HG02588 (cell line): ENCODE data around the gene SPATA46.
"Not testable (repeated sequence)": the region's sequence is repeated elsewhere in the genome, so short reads cannot be mapped to it uniquely, and the experiment has no call there.

Source experiments
- ATAC-seq: cut with Tn5 transposase; IDR thresholded peaks from one replicate; pipeline ENCODE4 v1.9.1; 2021; ENCODE audit warnings: mild to moderate bottlenecking, moderate library complexity; ENCODE audit not compliant: unreplicated experiment

SPATA46 gene, protein sequence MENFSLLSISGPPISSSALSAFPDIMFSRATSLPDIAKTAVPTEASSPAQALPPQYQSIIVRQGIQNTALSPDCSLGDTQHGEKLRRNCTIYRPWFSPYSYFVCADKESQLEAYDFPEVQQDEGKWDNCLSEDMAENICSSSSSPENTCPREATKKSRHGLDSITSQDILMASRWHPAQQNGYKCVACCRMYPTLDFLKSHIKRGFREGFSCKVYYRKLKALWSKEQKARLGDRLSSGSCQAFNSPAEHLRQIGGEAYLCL

DNA sequence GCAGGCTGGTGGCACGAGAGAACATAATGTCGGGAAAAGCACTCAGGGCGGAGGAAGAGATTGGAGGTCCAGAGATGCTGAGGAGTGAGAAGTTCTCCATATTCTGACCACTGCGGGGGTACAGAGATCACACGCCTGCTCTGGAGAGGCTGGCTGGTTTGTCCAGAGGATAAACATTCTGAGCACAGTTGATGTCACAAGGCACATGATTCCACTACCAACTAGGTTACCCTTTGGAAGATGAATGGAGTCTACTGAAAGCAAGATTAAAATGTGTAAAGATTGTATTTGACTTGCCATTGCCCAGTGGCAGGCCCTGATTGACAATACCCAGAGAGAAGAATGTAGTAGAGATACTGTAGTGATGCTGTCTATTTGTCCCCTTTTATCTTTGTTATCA lies at the start of gene SPATA46:
Gene SPATA46 (minus strand): TSS at position 164 of the 400 bp plus-strand sequence. CDS start 64 bp downstream, at position 100.
- ATAC-seq = no peak

DNA sequence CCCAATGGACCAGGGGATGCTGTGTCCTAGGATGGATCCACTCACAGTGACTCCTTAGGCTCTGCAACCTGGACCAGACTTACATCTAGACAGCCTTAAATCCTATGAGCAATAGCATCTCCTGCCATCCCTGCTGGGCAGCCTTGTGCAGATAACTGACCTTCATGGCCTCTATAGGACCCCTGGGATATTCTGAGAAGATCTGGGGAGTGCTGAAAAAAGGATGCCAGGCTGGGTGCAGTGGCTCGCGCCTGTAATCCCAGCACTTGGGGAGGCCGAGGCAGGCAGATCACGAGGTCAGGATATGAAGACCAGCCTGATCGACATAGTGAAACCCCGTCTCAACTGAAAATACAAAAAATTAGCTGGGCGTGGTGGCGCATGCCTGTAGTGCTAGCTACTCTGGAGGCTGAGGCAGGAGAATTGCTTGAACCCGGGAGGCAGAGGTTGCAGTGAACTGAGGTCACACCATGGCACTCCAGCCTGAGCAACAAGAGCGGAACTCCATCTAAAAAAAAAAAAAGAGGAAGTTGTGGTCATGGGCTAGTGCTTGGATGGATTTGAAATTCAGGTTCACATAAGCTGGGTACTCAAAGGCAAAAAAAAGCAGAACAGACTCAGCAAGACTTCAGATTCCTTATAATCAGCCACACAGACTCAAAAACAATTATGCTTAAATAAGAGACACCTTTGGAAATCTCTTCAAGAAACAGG lies 46.2 kb upstream of the SPATA46 start:
- ATAC-seq = no peak

DNA sequence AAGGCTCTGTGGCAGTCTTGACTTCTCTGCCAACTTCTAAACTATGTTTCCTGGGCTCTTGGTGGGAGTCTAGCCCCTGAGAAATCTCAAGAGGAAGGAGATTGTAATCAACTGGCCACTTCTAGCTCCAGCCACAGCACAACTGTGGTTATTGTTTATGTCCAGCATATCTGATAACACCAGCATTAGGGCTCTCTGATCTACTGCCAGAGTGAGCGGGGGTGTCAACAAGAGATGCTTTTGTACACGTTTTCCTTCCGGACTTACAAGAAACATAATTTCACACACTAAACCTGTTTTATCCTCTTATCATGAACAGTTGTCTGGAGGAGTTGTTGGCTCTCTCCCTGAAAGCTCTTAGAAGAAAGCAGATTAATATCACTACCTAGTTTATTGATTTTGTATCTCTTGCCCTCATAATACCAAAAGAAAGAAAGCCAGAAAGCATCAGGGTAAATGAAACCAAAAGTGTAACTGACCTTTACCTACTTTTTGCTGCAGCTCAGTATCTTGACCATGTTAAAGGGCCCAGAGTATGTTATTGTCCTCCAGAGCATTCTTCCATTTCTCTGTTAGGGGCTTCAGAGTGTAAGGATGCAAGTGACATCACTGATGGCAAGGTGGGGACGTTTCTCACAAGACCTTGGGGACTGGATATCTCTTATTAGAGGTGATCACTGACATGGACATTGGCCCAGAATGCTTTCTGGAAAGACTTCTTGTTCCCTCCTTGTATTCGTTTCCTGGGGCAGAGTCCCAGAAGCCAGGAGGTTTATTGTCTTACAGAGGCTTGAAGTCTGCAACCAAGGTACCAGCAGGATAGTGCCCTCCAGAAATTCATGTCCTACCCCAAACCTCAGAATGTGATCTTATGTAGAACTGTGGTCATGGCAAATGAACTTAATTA lies 44.9 kb upstream of the SPATA46 start:
- ATAC-seq = no peak

DNA sequence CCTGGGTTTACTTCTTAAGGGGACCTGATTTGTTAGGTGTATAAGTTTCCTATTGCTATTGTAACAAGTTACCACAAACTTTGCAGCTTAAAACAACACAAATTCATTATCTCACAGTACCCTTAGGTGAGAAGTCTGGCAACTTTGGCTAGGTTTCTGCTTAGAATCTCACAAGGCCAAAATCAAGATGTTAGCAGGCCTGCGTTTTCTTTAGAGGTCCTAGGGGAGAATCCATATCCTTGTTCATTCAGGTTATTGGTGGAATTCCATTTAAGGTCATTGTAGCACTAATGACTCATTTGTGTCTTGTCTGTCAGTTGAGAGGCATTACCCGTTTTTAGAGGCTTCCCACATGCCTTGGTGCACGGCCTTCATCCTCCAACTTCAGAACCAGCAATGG lies 43.5 kb upstream of the SPATA46 start:
- ATAC-seq = no peak

DNA sequence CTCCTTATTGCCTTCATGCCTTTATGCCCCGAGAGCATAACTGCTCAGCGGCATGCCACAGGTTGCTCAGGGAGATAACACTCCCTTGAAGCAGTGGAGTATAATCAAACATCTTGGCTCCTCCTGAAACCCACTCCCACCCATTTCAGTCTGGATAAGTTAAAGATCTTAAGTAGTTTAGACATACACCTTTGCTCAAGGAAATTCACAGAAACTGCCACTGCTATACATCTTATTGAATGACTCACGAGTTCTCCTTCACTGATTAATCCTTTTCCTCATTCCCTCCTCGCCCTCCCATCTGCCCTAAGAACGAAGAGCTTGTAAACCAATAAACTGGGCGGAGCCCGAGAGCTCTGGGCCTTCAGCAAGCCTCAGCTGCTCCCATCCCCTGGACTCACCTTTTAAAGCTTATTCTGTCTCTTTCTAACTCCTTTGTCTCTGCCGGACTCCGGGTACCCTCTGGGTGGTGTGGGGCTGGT lies 42.8 kb upstream of the SPATA46 start:
- ATAC-seq = not testable (repeated sequence)

DNA sequence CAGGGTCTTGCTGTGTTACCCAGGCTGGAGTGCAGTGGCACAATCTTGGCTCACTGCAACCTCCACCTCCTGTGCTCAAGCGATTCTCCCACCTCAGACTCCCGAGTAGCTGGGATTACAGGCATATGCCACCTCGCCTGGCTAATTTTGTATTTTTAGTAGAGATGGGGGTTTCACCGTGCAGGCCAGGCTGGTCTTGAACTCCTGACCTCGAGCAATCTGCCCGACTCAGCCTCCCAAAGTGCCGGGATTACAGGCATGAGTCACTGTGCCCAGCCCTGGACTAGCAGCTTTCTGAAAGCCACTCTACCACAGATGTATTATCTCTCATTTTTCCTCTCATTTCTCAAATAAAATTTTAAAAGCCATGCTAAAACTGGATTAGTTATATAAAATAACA lies 41.9 kb upstream of the SPATA46 start:
- ATAC-seq = not testable (repeated sequence)

DNA sequence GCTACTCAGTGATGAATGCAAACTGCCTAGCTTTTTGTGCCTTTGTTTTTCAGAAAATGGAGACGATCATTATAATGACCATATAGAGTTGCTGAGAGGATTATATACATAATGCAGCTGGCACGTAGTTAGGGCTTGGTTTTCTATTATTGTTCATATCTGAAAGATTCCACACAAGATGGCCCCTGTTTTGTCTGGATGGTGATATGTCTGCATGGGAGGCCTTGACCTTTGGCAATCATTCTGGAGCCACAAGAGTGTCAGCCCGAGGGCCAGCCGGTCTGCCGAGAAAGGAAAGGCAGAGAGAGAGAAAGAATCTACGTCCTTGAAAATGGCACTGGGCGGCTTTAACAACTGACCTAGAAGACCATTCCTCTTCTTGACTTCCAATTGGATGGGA lies 41.0 kb upstream of the SPATA46 start:
- no peak for ATAC-seq

DNA sequence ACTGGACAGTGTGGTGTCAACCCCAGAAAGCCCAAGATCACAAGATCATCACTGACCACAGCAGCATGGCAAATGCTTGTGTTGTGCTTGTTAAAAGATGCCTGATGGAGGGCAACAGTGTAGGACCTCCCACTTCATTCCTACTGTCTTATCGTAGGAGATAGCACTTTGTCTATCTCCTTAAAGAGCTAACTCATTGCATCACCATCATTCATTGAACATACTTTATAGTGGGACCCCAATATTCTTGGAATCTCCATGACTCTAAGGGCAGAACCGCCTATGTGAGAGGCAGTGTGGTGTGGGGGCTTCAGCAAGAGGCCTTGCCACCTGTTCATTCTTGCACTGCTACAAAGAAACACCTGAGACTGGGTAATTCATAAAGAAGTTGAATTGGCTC lies 40.3 kb upstream of the SPATA46 start:
- ATAC-seq = no peak

DNA sequence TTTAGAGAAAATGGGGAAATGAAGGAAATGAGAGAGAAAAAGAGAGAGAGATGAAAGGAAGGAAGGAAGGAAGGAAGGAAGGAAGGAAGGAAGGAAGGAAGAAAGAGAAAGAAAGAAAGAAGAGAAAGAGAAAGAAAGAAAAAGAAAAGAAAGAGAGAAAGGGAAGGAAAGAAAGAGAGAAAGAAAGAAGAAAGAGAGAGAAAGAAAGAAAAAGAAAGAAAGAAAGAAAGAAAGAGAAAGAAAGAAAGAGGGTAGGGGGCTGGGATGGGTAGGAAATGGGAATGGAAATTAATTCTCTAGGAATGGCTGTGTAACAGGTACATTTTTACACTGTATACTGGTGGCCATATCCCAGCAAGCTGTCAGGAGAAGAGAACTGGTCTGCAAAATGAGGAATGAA lies 39.6 kb upstream of the SPATA46 start:
- no peak for ATAC-seq

DNA sequence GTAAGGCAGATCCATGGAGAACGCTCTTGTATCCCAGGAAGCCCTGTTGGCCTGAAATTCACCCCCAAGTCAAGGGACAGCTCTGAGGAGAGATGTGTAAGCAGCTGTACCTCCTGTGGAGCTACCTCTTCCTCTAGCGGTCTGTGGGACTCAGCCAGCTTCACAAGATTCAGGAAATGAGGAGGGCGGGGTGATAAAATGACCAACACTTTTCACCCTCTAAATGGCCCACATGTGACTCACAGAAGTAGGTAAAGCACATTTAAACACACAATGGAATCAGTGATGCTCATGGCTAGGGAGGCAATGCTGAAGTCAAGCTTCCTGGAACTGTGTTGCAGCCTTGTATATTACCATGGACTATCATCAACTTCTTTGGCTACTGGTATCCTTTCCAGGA lies 35.3 kb upstream of the SPATA46 start, which contains the start of gene SH2D1B:
Gene SH2D1B (minus strand): TSS at position 135 of the 400 bp plus-strand sequence. CDS start 120 bp downstream, at position 15.
- ATAC-seq = no peak

DNA sequence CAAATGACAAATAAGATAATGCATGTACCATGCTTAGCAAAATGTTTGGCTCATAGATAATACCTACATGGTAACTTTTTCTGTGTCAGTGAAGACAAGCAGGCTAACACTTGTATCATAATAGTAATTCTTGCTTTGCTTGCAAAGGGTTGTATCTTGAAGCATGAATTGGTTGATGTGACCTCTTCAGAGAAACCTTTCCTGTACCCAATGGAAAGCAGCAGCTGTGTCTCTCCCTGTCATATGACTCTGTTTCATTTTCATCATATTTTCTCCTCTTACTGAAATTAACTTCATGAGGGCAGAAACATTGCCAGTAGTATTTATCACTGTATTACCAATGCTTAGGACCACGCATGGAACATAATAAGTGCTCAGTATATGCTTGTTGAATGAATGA lies 30.9 kb upstream of the SPATA46 start:
- ATAC-seq = no peak

DNA sequence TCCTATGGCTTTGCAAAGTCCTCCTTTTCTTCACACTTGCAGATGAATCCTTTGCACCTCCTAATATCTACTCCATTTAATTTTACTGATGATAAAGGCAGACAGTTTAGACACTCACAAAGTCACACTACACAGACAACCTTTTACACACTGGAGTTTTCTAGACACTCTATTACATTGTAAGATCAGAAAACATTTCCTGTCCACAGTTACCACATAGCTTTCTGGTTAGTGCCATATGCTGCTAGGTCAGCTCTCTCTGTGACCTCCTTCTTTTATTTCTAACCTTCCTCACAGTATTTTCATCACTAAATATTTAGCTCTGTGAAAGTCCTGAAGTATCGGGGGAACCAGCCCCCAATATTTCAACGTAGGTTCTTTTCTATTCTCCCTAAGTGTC lies 30.2 kb upstream of the SPATA46 start:
- ATAC-seq = no peak

DNA sequence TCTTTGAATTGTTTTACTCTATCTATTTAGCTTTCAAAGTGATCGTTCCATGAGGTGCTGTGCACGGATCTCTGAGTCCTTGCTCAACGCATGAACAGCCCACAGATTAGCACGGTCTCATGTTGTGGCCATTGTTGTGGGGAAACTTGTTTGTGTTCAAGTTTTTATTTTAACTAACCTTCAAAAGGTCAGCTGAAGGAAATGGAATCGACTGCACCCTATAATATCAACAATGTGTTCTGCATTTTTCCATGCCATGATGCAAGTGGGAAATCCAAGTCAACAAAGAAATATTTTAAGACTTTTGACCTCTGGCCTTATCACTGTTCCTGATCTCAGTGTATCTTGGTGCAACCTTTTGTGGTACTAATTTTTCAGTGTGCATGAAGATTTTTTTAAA lies 29.1 kb upstream of the SPATA46 start:
- no peak for ATAC-seq

DNA sequence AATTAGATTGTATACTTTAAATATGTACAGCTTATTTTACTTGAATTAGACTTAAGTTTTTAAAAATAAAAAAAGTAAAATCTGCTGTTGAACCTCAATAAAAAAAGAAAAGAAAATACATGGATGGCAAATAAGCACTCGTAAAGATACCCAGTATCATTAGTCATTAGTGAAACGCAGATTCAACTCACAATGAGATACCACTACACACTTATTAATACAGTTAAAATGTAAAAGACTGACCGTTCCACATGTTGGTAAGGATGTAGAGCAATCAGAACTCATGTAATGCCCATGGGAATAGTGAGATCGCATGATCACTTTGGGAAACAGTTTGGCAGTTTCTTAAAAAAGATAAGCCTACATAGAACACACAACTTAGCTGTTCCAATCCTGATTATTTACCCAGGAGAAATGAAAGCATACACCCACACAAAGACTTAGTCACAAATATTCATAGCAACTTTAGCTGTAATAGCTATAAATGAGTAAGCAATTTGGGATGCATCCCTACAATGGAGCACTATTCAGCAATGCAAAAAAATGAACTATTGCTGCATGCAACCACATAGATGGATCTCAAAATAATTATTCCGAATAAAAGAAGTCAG lies 28.0 kb upstream of the SPATA46 start:
- no peak for ATAC-seq

DNA sequence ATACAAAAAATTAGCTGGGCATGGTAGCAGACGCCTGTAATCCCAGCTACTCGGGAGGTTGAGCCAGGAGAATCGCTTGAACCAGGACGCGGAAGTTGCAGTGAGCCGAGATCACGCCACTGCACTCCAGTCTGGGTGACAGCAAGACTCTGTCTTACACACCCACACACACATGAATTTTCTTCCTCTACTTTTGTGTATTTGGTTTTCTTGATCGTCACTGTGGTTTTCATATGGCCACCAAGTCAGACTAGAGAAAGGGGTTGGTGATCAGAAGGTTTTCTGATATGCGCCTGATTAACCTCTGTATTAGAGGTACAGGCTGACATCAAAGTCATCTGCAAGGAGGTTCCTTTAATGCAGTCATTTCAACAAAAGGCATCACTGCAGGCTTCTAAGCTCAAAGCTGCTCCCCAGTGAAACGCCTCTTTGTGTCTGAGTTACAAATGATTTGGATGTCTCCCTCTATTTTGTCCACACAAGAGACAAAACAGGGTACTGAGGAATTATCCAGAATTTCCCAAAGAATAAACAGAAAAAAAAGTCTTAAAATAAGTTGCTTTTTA lies 24.2 kb upstream of the SPATA46 start:
- no peak for ATAC-seq

DNA sequence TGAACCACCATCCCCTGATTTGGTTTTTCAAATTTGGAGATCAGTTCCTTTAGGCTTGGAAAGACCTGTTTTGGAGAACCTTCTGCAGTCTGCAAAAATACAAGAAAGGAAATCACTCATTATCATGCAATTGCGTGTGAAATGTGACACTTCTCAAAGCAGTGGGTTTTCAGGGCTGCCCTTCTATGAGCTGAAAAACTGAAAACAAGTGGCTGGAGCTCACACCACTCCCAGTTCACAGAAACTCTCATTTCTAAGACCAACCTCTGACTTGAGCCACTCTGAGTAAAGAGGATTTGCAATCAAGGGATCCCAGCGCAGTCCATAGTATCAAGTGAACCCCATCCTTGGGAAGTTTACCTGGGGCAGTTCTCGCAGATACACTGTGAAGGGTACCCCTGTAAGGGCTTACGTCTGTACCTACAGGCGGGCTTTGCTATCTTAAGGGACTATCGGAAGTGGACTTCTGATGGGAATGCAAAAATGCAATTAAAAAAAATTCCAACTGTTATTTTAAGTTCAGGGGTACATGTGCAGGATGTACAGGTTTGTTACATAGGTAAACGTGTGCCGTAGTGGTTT lies 22.4 kb upstream of the SPATA46 start:
- no peak for ATAC-seq

DNA sequence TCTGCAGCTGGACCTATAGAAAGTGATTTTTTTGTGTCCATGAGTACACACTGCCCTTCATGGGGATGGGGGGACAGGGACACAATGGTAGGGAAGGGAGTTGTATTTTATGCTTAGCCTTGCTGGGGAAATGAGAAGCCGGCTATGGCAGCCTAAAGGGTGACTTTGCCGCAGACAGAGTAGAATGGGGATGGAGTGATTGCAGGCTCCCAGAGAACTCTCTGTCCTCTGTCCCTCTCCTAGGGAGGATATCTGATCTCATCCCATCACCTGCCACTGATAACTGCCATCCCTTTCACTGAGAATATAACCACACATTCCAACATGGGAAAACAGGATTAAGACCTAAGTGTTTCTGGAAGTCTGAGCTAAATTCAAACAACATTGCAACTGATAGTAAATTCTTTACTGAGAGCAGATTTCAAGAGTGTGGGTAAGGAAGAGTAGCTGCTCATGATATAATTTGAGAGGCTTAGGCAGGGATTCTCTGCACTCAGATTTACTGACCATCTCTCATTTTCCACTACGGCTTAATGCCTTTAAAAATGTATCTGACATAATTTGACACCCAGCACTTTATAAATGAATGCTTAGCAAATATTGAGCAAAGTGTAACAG lies 21.4 kb upstream of the SPATA46 start:
- ATAC-seq = no peak

DNA sequence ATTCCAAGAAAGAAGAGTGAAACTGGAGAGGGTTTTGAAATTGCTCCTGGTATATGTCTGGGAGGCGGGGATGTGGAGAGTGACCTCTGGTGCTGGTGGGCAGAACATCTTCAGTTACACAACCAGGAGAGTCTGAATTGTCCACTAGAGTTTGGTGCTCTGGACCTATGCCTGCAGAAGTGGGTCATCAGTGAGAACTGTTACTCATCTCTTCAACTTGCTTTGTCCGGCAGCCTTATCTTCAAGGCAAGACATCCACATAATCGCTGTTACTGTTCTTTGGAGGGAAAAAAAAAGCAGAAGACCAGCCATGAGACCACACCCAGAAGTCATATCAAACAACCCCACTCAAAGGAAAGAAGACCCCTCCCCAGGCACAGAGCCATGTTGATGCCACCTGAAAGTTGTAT lies 20.4 kb upstream of the SPATA46 start:
- no peak for ATAC-seq

DNA sequence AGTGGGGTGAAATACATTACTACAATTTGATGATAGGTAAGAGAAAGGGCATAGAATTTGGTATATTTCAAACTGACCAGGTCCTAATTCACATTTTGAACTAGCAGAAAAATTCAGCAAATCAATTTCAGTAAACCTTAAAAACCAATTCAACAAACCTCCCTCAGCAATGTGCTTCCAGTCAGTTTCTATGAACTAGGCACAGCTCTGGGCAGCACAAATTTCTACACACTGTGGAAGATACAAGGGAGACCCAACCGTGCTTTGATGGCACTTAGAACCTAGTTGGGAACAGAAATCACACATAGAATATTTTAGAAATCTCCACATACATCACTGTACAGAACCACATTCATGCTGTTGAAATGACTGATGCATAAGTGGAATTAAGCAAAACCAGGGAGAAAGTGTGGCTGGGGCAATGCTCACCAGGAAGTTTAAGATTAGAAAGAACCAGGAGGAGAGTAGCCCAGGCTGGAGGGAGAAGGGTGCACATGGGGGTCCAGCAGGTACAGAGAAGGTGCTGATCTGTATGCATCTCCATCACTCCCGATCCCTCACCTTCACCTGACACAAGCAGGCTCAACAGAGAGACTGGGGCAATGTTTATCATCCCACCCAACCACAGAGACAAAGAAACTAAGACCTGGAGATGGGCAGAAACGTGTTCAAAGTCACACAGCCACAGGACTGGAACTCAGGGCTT lies 19.7 kb upstream of the SPATA46 start:
- no peak for ATAC-seq
